Neural progenitor cell (in vitro differentiated cells): Measurements from ENCODE around the gene SRGAP2C.
"Not testable (repeated sequence)": the region's sequence is repeated elsewhere in the genome, so short reads cannot be mapped to it uniquely, and the experiment has no call there.

Source experiments
- CTCF ChIP-seq: fragments of 200-600 bp; sonication (generic); IDR thresholded peaks from 2 replicates; pipeline ENCODE4 v1.5.1; 2017; ENCODE audit warnings: antibody characterized with exemption, mild to moderate bottlenecking
- EZH2 ChIP-seq: fragments of 200-600 bp; sonication (generic); IDR thresholded peaks from 2 replicates; pipeline ENCODE4 v1.6.1; 2017; ENCODE audit warnings: antibody characterized with exemption, mild to moderate bottlenecking, moderate library complexity
- EZH2phosphoT487 ChIP-seq: fragments of 200-600 bp; sonication (generic); IDR thresholded peaks from 2 replicates; pipeline ENCODE4 v1.6.1; 2017; ENCODE audit warnings: antibody characterized with exemption

DNA sequence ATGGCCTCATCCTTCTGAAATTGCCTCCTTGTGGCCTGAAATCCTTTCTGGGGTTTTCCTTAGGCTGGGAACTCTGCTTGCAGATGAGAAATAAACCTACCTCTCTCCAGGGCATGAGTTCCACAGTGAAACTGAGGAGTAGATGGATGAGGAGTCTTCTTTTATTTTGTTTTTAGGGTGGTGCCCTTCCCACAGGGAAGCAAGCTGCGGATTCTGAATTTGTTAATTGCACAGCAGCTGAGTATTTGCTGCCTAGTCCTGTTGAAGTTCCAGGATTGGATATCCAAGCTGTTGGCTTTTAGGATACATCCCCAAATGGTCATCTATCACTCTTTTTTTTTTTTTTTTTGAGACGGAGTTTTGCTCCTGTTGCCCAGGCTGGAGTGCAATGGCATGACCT lies 73.4 kb downstream of the SRGAP2C start:
- not testable (repeated sequence) for TF ChIP-seq CTCF, EZH2, EZH2phosphoT487
